A549 treated with RU486 at 1 μM for 4 hours (cell line): ENCODE measurements around the gene MED4. TPM values are rescaled to one million over a fixed set of nuclear protein-coding genes. Genes with fewer than 3 reads are reported as not detected.

Experiments
- total RNA-seq: library from RNA; stranded (reverse); fragments of 200-300 nt; extraction: Qiagen RNA extraction; gene quantifications from 5 replicates; pipeline ENCODE4 v1.2.3, GENCODE V29; 2022; ENCODE audit warnings: low read depth

MED4 gene
- 29.3 to 46.4 TPM (median 37.0 TPM) in 5 replicates for total RNA-seq

DNA sequence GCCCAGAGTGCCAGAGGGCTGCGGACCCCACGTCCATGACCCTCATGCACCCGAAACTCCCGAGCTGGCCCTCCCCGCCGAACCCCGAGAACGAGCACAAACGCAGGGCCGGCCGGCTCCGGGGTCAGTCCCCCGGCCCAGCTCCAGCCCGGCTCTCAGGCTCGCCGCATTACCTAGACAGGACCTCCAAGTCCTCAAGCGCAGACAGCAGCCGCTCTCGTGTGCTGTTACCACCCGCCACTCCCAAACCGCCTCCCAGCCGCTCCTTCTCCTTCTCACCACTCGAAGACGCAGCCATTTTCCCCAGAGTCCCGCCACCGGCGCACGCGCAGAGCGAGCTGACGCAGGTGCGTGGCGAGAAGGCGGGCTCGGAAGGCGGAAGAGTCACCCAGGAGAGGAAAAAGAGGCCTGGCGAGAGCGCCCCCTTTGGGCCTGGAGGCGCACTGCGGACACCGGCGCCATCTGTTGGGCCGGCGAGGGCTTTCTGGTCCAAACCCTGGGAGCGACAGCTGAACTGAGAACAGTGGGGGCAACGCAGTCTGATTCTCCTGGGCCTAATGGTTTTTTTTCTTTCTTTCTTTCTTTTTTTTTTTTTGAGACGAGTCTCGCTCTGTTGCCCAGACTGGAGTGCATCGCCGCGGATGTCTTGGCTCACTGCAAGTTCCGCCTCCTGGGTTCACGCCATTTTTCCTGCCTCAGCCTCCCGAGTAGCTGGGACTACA is at the start of gene MED4:
MED4 (minus strand) TSS at position 324 of the 722 bp plus-strand sequence; CDS start at position 298, 26 bp downstream.

DNA sequence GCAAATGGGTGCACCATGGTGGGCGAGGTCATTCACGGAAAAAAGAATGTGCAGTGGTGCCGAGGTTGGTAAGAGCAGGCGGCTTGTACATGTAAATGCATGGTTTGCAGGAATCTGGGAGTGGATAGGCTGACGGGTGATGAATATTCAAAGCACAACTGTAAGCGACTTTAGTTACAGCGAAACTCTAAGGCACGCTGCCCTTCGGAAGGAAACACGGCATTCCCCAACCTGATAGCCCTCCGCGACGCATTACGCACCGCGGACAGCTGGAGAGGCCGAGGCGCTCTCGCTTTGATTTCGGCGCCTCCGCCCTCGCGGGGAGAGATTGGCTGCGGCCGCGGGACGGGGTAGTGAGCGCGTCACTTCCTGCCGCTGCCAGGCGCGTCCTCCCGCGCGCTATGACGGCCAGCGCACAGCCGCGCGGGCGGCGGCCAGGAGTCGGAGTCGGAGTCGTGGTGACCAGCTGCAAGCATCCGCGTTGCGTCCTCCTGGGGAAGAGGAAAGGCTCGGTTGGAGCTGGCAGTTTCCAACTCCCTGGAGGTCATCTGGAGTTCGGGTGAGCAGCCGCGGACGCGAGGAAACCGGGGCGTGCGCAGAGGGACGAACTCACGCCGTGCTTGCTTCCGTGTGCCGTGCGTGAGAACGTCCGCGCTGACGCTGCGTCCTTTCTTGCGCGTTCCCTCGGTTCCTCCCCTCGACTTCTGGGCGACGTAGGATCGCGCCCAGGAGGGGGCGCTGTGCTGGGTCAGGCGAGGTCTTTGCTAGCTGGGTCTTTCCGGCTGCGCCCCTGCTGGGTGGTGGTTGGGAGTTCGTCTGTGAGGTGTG is 57.3 kb downstream of the MED4 start, which contains the start of gene NUDT15:
NUDT15 (plus strand) TSS at position 381 of the 828 bp plus-strand sequence; CDS start at position 402, 21 bp downstream.

Other genes starting within 250 kb of the MED4 start
- gene SUCLA2, start 93.8 kb downstream of the MED4 start, total RNA-seq, result 26.2 to 31.8 TPM (median 30.1 TPM) in 5 replicates
- gene NUDT15, start 57.4 kb downstream of the MED4 start, total RNA-seq, result 19.4 to 31.0 TPM (median 29.3 TPM) in 5 replicates
- gene ITM2B, start 138.1 kb upstream of the MED4 start, total RNA-seq, result 121 to 178 TPM (median 150 TPM) in 5 replicates
- 10.4 to 16.9 TPM (median 12.8 TPM) in 5 replicates for gene RB1, start 208.6 kb upstream of the MED4 start, total RNA-seq